ENCODE measurements around the gene SMPD3. TPM values are rescaled to one million over a fixed set of nuclear protein-coding genes. Genes with fewer than 3 reads are reported as not detected.

SMPD3 gene
- total RNA-seq, 1 donor = 2.6 TPM

GRCh38 chr16:68395167-68395786, 53.0 kb downstream of the SMPD3 start:
- no peak overlapping the region for H3K4me3 ChIP-seq (ENCODE audit: low read length)
- no peaks in the 10 kb centered on the region for H3K27me3 ChIP-seq (ENCODE audit: insufficient read depth, low read length)
- peaks cover 3% of the 10 kb centered on the region for H3K4me1 ChIP-seq (ENCODE audit: insufficient read depth, low read length)
- H3K9me3 ChIP-seq (ENCODE audit: low read depth, low read length) = no peaks in the 10 kb centered on the region

GRCh38 chr16:68393333-68393732, 55.0 kb downstream of the SMPD3 start:
- Histone ChIP-seq H3K27me3 (ENCODE audit: insufficient read depth, low read length) (no peaks in the 10 kb centered on the region), H3K4me3 (ENCODE audit: low read length) (no peak overlapping the region), H3K4me1 (ENCODE audit: insufficient read depth, low read length) (peaks cover 3% of the 10 kb centered on the region), H3K9me3 (ENCODE audit: low read depth, low read length) (no peaks in the 10 kb centered on the region)

GRCh38 chr16:68389750-68390371, 58.4 kb downstream of the SMPD3 start:
- Histone ChIP-seq H3K9me3 (ENCODE audit: low read depth, low read length) (no peaks in the 10 kb centered on the region), H3K27me3 (ENCODE audit: insufficient read depth, low read length) (no peaks in the 10 kb centered on the region), H3K4me3 (ENCODE audit: low read length) (no peak overlapping the region), H3K4me1 (ENCODE audit: insufficient read depth, low read length) (no peaks in the 10 kb centered on the region)

GRCh38 chr16:68389006-68389405, 59.3 kb downstream of the SMPD3 start:
- H3K9me3 ChIP-seq (ENCODE audit: low read depth, low read length) = no peaks in the 10 kb centered on the region
- H3K4me1 ChIP-seq (ENCODE audit: insufficient read depth, low read length) = no peaks in the 10 kb centered on the region

GRCh38 chr16:68388124-68388523, 60.2 kb downstream of the SMPD3 start:
- no peaks in the 10 kb centered on the region for H3K9me3 ChIP-seq (ENCODE audit: low read depth, low read length)
- H3K4me1 ChIP-seq (ENCODE audit: insufficient read depth, low read length) = no peaks in the 10 kb centered on the region
- H3K4me3 ChIP-seq (ENCODE audit: low read length) = no peak overlapping the region
- no peaks in the 10 kb centered on the region for H3K27me3 ChIP-seq (ENCODE audit: insufficient read depth, low read length)

More at GRCh38 chr16:68389006-68389405, 59.3 kb downstream of the SMPD3 start:
- Histone ChIP-seq H3K4me3 (ENCODE audit: low read length) (no peak overlapping the region), H3K27me3 (ENCODE audit: insufficient read depth, low read length) (no peaks in the 10 kb centered on the region)

- Histone ChIP-seq H3K4me1 (ENCODE audit: insufficient read depth, low read length) (peaks cover 2% of the 10 kb centered on the region), H3K27me3 (ENCODE audit: insufficient read depth, low read length) (no peaks in the 10 kb centered on the region), H3K4me3 (ENCODE audit: low read length) (no peak overlapping the region)
These were observed 61.0 kb downstream of the SMPD3 start for GRCh38 chr16:68387301-68387700.

GRCh38 chr16:68386628-68387027, 61.7 kb downstream of the SMPD3 start:
- H3K4me1 ChIP-seq (ENCODE audit: insufficient read depth, low read length) = peaks cover 8% of the 10 kb centered on the region
- H3K9me3 ChIP-seq (ENCODE audit: low read depth, low read length) = no peaks in the 10 kb centered on the region
- H3K4me3 ChIP-seq (ENCODE audit: low read length) = no peak overlapping the region
- no peaks in the 10 kb centered on the region for H3K27me3 ChIP-seq (ENCODE audit: insufficient read depth, low read length)

More at GRCh38 chr16:68387301-68387700, 61.0 kb downstream of the SMPD3 start:
- H3K9me3 ChIP-seq (ENCODE audit: low read depth, low read length) = no peaks in the 10 kb centered on the region

GRCh38 chr16:68385371-68385770, 62.9 kb downstream of the SMPD3 start:
- no peaks in the 10 kb centered on the region for H3K9me3 ChIP-seq (ENCODE audit: low read depth, low read length)
- H3K4me3 ChIP-seq (ENCODE audit: low read length) = no peak overlapping the region
- H3K27me3 ChIP-seq (ENCODE audit: insufficient read depth, low read length) = no peaks in the 10 kb centered on the region
- peaks cover 11% of the 10 kb centered on the region for H3K4me1 ChIP-seq (ENCODE audit: insufficient read depth, low read length)

- no peaks in the 10 kb centered on the region for H3K9me3 ChIP-seq (ENCODE audit: low read depth, low read length)
- H3K4me1 ChIP-seq (ENCODE audit: insufficient read depth, low read length) = peaks cover 16% of the 10 kb centered on the region
- H3K4me3 ChIP-seq (ENCODE audit: low read length) = no peak overlapping the region
- H3K27me3 ChIP-seq (ENCODE audit: insufficient read depth, low read length) = no peaks in the 10 kb centered on the region
These were observed 63.8 kb downstream of the SMPD3 start for GRCh38 chr16:68384288-68385161.

GRCh38 chr16:68383858-68384257, 64.5 kb downstream of the SMPD3 start:
- Histone ChIP-seq H3K4me1 (ENCODE audit: insufficient read depth, low read length) (peaks cover 20% of the 10 kb centered on the region), H3K9me3 (ENCODE audit: low read depth, low read length) (no peaks in the 10 kb centered on the region), H3K27me3 (ENCODE audit: insufficient read depth, low read length) (no peaks in the 10 kb centered on the region), H3K4me3 (ENCODE audit: low read length) (no peak overlapping the region)

GRCh38 chr16:68382296-68382718, 66.0 kb downstream of the SMPD3 start:
- Histone ChIP-seq H3K27me3 (ENCODE audit: insufficient read depth, low read length) (no peaks in the 10 kb centered on the region), H3K4me3 (ENCODE audit: low read length) (no peak overlapping the region), H3K4me1 (ENCODE audit: insufficient read depth, low read length) (peaks cover 23% of the 10 kb centered on the region), H3K9me3 (ENCODE audit: low read depth, low read length) (no peaks in the 10 kb centered on the region)

GRCh38 chr16:68381363-68381724, 67.0 kb downstream of the SMPD3 start:
- Histone ChIP-seq H3K27me3 (ENCODE audit: insufficient read depth, low read length) (no peaks in the 10 kb centered on the region), H3K9me3 (ENCODE audit: low read depth, low read length) (no peaks in the 10 kb centered on the region), H3K4me1 (ENCODE audit: insufficient read depth, low read length) (peaks cover 23% of the 10 kb centered on the region), H3K4me3 (ENCODE audit: low read length) (no peak overlapping the region)

- peaks cover 23% of the 10 kb centered on the region for H3K4me1 ChIP-seq (ENCODE audit: insufficient read depth, low read length)
- no peaks in the 10 kb centered on the region for H3K9me3 ChIP-seq (ENCODE audit: low read depth, low read length)
- no peaks in the 10 kb centered on the region for H3K27me3 ChIP-seq (ENCODE audit: insufficient read depth, low read length)
- H3K4me3 ChIP-seq (ENCODE audit: low read length) = no peak overlapping the region
These were observed 67.5 kb downstream of the SMPD3 start for GRCh38 chr16:68380676-68381362.

GRCh38 chr16:68380348-68380670, 68.0 kb downstream of the SMPD3 start:
- Histone ChIP-seq H3K9me3 (ENCODE audit: low read depth, low read length) (no peaks in the 10 kb centered on the region), H3K4me3 (ENCODE audit: low read length) (no peak overlapping the region), H3K27me3 (ENCODE audit: insufficient read depth, low read length) (no peaks in the 10 kb centered on the region), H3K4me1 (ENCODE audit: insufficient read depth, low read length) (peaks cover 23% of the 10 kb centered on the region)
